22Rv1 (cell line): ENCODE data around the gene FRRS1L.
A peak's percentile ranks its signal among the peaks of the same experiment; 100 is the strongest.

Experiments
- H3K27ac ChIP-seq: fragments of 450-650 bp; 2 replicates; pipeline ENCODE4 v1.5.1; 2017
- CTCF ChIP-seq: fragments of 450-650 bp; IDR thresholded peaks from 2 replicates; pipeline ENCODE4 v1.5.1; 2017; ENCODE audit warnings: mild to moderate bottlenecking
- ZFX ChIP-seq: fragments of 450-650 bp; IDR thresholded peaks from 2 replicates; pipeline ENCODE4 v1.6.1; 2017; ENCODE audit warnings: antibody characterized with exemption, borderline replicate concordance

The FRRS1L gene

GRCh38 chr9:109113254-109113653 is 53.8 kb downstream of the FRRS1L start:
- H3K27ac ChIP-seq: no peak overlapping the region
- no peak for TF ChIP-seq ZFX
- TF ChIP-seq CTCF: no peak

- no peak for TF ChIP-seq ZFX
- no peak for TF ChIP-seq CTCF
Observed at GRCh38 chr9:109110329-109111021, 56.6 kb downstream of the FRRS1L start.

GRCh38 chr9:109109967-109110328 is 57.1 kb downstream of the FRRS1L start:
- TF ChIP-seq CTCF (no peak), ZFX (no peak)
- no peak overlapping the region for H3K27ac ChIP-seq

More at GRCh38 chr9:109110329-109111021, 56.6 kb downstream of the FRRS1L start:
- H3K27ac ChIP-seq: no peak overlapping the region

GRCh38 chr9:109108318-109108717 is 58.7 kb downstream of the FRRS1L start:
- no peak overlapping the region for H3K27ac ChIP-seq
- TF ChIP-seq ZFX (no peak), CTCF (no peak)

- no peak overlapping the region for H3K27ac ChIP-seq
- TF ChIP-seq CTCF (no peak), ZFX (no peak)
Observed at GRCh38 chr9:109107402-109108240, 59.4 kb downstream of the FRRS1L start.

- no peak for TF ChIP-seq CTCF
- no peak for TF ChIP-seq ZFX
- 0 out of 2 replicates have a peak overlapping the region, but pooled peaks have one; percentile 13 for H3K27ac ChIP-seq
Observed at GRCh38 chr9:109101810-109102209, 65.2 kb downstream of the FRRS1L start.

- TF ChIP-seq CTCF (no peak), ZFX (no peak)
- peak overlapping the region; percentile 13; the same call in 1 of the 2 replicates for H3K27ac ChIP-seq
Observed at GRCh38 chr9:109101202-109101595, 65.8 kb downstream of the FRRS1L start.
